Fibroblast of peridontal ligament (primary cell): Measurements from ENCODE around the gene PDE9A.

Experiments
- DNase-seq: peaks from one replicate; pipeline ENCODE4 v3.0.0-alpha.2; 2010; ENCODE audit errors: extremely low read depth

The PDE9A gene

DNA sequence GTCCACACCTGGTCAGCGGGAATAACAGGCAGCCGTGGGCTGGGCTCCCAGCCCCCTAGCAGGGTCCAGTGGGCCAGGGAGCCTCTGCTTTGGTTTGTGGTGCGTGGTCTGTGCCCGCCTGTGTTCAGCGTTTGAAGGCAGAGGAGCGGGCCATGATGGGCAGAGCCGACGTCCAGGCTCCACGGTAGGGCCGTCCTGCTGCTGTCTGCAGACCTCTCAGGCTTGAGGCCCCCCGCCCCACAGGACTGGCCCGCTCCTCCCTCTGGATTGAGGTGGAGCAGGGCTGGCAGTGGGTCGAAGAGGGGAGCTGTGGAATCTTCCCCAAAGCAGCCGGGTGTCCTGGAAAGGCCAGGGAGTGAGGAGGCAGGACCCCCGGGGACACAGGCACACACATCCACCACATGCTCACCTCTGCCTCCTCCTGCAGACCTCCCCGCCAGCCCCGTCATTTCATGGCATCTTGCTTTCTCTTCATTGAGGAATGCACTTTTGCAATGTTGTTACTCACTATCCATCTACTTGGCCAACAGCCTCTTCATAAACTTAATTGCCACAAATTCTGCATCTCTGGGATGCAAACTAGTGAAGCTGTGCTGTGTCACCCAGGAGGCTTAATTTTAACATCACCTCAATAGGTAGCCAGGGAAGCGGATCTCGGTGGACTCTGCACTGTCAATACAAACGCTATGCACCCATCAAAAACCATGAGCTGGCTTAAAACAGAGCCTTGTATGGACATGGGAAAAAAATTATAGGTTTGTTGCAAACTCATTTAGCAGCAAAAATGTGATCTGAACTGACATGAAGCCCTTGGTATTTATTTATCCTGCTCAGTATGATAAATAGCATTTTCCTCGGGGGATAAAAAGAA, 85.9 kb downstream of the PDE9A start:
- DNase-seq, result peak; percentile 56

DNA sequence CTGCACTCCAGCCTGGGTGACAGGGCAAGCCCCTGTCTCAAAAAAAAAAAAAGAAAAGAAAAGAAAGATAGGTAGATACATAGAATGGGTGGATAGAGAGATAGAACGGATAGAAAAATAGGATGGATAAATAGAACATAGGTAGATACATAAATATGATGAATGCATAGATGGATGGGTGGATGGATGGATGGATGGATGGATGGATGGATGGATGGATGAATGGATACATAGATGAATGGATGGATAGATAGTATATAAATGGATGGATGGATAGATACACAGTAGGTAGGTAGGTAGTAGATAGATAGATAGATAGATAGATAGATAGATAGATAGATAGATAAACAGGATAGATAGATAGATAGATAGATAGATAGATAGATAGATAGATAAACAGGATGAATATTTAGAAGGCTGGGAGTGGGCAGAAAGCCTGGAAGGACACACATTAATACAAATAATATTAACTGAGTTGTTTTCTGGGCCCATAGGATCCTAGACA, 87.0 kb downstream of the PDE9A start:
- no peak for DNase-seq

DNA sequence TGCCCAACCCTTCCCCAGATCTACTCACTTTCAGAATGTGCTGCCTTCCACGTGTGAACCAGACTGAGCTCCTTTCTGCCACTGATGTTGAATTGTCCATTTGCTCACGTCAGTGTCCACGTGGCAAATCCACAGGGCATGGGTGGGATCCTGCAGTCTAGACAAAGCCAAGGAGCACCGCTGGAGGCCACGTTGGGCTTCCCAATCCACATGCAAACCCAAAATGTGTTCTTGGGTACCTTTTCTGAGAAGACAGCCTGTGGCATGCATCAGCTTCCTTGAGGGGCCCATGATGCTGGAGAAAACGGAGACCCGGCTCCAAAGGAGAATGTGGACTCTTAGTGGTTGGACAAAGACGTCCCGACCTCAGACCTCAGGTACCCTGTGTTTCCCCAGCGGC, 87.6 kb downstream of the PDE9A start:
- no peak for DNase-seq

DNA sequence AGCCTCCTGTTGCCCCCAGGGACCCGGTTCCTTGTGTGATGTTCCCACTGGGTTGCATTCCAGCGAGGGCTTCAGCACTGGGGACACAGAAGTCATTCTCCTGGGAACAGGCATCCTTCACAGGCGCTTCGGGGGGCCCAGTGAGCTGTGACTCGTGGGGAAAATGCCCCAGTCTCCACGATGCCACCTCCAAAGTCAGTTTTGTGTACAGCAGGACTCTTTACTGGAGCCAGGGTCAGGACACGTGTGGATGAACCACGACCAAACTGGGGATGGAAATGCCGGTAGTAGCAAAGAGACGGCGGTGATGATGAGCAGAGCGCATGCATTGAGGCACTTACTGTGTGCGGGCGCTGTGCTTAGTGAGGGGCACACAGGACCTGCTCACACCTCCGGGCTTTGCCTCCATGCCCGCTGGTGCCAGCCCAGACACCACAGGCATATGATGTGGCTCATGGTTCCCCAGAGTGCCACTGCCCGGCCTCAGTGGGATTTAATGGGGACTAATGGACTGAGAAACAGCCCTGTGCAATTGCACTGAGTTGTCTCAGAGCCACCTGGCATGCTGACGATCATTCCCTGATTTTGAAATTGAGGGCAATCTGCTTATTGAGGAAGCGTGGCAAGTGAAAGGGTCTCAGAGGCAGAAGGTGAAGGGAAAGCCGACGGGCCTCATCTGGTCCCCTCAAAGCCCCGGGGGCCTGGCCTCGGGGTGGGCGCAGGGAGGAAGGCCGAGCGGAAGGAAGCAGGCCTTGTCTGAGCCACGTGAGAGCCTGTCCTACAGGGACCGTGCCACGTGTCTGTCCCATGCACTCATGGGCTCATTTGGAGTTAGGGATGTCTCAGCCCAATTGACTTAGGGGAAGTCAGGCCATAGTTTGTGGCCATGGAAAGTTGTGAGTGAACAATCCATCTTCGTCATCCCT, 91.4 kb downstream of the PDE9A start:
- DNase-seq, result no peak

DNA sequence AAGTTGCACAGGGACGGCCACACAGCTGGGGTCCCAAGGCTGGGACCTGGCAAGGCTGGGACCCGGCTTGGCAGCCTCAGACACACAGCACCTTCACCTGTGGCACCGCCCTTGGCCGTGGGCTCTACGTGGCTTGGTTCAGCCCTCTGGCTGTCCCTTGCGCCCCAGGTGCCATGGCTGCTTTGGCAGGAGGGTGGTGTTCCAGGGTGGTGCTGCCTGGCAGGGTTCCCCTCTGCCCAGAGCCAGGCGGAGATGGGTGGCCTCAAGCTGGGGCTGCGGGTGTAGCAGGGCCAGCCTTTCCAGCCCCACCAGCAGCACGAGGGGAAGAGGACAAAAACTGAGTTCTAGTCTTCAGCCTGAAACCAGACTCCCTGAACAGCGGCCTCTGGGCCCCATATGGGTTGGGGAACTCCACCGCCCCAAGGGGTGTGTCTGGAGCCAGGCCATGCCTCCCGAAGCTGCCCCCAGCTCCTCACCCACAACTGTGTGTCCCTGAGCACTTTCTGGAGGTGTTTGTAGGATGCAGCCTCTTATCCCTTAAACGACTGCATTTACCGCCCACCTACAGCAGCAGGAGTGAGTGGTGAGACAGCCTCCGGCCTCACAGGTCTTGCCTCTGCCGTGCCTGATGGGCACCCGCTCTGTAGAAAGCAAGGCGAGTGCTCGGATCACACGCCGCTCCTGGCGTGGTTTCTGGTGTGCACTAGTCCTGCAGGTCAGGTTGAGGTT, 92.3 kb downstream of the PDE9A start:
- no peak for DNase-seq

DNA sequence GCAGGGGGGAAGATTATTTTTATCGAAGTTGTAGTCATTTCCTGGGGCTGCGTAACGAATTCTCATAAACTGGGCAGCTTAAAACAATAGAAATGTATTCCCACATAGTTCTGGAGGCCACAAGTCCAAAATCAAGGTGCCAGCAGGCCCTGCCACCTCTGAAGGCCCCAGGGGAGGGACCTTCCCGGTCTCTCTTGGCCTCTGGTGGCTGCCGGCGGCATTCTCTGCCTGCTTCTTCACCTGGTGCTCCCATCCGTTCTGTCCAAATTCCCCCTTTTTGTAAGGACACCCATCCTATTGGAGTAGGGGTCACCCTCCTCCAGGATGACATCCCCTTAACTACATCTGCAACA, 92.8 kb downstream of the PDE9A start:
- DNase-seq, result no peak

DNA sequence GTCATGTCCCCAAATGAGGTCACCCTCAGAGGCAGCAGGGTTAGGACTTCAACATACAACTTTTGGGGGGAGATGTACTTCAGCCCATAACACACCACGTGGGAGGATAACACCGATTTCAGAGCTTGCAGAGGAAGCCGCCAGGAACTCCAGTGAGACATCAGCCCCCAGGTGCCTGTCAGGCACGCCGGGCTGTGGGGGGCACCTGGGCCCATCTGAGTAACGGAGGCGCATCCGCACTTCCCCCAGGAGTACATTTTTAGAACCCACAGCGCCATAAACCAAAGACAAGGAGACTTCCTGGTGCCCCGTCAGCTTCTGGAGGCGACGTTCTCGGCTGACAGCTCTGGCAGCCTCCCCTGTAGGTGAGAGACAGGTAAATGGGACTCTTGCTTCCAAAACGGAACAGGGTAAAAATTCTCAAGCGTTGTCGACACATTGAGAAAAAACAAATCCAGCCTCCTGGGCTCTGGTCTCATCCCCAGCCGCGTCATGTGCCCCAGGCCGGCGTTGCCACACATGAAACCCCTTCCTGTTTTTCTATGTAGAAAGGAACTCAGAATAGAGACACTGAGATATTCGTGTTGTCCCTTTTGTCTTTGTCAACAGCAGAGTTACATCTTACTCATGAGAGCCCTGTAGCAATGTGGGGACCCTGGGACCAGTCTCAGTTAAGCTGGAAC, 93.3 kb downstream of the PDE9A start:
- DNase-seq, result no peak

DNA sequence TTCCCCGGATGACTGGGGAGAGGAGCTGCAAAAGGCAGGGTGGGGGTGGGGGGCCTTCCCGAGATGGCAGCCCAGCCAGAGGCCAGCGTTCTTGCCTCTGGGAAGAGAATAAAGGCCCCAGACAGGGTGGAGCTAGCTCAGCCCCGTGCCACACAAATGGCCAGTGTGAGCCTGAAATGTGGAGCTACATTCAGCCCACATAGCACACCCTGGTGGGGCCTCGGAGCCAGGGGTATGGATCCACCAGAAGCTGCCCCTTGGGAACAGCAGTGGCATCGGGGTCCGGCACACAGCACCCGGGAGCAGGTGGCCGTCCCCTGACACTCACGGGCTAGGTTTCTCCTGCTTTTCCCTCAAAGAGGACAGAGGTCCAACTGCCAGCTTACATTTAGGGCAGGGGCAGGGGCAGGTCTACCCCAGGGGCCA, 93.9 kb downstream of the PDE9A start:
- DNase-seq, result no peak

DNA sequence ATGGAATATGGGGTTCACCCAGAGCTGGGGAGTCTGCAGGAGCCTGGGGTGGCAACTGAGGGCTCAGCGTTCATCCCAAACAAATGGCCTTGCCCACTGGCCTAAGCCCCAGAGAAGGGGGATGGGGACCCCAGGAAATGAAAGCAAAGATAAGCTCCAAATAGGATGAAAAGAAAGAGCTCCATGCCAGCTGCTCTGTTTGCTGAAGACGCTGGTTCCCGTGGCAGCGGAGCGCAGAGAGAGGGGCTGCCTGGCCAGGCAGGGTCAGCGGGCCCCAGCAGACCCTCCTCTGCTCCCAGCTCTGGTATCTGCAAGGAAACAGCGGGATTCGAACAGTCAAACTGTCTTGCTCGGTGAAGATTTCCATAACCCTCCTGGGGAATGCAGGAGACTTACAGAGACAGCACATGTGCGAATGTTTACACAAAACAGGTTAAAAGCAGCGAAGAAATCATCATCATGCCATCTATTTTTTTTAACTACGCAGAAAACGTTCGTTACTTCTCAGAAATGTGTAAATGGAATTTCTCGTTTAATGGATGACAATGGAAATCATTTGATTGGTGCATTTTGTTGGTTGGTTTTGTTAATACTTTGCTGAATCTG, 94.4 kb downstream of the PDE9A start:
- no peak for DNase-seq

DNA sequence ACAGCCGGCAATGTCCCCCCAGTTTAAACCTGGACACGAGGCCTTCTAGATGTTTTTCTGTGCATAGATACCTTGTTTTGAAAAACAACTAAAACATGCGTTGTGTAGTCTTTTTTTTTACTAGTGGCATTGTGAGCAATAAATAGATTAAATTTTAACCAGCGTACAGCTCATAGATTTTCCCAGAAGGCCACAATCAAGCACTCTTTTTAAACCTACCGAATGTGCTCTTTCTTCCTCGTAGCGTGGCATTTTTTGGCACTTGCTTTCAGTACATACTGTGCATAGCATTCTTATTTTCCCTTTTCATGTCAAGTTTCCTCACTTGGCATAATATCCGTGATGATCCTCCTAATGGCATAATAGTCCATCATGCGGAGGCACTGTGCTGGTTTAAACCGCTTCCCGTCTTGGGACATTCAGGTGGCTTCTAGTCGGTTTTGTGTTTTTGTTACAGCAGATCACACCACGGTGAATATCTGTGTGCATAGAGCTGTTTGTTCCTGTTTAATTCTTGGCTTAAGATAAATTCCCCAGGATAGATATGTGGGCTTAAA, 95.3 kb downstream of the PDE9A start:
- DNase-seq, result no peak

DNA sequence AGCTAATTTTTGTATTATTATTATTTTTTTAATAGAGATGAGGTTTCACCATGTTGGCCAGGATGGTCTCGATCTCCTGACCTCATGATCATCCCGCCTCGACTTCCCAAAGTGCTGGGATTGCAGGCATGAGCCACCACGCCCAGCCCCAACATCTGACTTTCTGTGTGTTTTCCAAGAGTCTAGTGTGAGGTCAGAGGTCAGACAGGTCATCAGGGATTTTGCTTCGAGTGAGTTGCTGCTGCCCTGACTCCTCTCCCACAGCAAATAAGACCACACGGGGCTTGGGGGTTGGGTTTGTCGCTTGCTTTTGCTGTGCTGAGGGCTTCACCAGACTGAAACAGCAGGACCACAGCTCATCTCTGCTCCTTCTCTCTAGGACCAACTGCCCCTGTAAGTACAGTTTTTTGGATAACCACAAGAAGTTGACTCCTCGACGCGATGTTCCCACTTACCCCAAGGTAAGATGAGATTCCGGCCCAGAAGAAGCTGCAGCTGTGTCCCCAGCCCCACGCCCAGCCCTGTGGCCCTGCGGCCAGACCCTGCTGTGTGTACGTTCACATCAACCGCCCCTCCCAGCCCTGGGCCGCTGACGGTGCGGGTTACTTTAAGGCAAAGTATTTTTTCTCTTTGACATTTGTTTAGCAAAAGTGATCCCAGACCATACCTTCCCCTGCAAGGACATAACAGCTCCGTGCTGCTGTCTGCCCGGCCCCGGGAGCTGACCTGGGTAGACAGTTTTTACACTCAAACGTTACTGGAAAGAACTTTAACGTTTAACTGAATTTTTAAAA, 97.5 kb downstream of the PDE9A start:
- no peak for DNase-seq

DNA sequence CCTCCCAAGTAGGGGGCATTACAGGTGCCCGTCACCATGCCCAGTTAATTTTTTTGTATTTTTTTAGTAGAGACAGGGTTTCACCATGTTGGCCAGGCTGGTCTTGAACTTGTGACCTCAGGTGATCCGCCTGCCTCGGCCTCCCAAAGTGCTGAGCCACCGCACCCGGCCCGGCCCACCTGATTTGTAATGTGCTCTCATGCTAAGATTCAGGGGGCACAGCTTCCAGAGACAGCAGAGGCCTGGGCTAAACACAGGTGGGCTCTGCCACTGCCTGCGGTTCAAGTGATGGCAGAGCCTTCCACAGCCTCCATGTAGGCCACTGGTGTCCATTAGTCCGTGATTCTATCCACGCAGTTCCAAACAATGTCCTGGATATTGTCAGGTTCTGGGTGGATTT, 98.4 kb downstream of the PDE9A start:
- DNase-seq, result no peak

DNA sequence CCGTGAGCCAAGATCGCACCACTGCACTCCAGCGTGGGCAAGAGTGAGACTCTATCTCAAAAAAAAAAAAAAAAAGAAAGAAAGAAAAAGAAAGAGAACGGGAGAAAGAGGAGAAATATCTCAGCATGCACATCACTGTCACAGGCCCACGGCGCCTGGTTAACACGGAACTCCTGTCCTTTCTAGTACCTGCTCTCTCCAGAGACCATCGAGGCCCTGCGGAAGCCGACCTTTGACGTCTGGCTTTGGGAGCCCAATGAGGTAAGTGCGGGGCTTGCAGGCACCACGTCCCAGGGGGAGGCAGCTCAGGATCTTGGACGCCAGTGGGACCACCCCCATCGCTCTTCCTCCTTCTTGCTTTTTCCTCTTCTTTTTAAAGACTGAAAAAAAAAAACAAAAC, 100.4 kb downstream of the PDE9A start:
- no peak for DNase-seq

DNA sequence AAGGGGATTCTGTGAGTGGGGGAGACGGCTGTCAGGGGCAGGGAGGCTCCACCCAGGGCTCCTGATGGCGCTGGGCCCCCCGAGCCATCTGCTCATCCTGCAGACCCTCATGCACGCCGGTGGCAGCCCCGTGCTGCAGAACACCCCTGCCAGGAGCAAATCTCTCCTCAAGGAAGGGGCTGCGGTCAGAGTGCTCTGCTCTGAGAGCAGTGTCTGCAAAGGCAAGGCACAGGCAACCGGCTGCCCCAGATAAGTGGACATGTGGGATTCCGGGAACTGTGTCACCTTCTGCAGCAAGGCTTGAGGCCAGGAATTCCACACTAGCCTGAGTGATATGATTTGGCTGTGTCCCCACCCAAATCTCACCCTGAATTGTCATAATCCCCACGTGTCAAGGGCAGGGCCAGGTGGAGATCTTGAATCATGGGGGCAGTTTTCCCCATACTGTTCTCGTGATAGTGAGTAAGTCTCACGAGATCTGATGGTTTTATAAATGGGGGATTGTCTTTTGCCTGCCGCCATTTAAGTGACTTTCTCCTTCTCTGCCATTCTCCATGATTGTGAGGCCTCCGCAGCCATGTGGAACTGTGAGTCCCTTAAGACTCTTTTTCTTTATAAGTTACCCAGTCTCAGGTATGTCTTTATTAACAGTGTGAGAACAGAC, 101.0 kb downstream of the PDE9A start:
- no peak for DNase-seq

DNA sequence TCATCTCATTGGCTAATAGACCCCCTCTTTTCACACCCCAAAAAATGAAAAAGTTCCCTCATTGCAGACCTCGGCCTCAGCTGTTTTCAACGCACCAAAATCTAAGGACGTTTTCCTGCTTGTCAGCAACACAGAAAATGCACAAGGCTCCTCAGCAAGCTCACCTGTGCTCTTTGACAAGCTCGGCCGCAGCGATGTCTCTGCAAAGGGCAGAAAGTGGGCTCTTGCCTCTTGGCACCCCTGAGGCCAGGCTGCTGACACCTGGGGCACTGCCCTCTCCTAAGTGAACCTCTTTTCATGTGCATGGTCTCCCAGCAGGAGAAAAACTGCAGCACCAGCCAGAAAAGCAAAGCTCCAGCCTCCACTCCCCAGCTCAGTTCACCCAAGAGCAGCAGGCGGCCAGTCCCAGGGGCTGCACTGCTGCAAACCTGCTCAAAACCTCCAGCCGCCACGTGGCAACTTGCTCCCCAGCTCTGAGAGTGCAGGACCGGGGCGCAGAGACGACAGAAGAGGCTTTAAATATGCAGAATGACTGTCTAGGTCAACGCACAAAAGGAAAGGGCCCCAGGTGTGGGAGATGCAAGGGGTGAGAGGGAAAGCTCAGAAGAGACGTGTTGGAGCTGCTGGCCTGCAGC, 101.7 kb downstream of the PDE9A start:
- no peak for DNase-seq

DNA sequence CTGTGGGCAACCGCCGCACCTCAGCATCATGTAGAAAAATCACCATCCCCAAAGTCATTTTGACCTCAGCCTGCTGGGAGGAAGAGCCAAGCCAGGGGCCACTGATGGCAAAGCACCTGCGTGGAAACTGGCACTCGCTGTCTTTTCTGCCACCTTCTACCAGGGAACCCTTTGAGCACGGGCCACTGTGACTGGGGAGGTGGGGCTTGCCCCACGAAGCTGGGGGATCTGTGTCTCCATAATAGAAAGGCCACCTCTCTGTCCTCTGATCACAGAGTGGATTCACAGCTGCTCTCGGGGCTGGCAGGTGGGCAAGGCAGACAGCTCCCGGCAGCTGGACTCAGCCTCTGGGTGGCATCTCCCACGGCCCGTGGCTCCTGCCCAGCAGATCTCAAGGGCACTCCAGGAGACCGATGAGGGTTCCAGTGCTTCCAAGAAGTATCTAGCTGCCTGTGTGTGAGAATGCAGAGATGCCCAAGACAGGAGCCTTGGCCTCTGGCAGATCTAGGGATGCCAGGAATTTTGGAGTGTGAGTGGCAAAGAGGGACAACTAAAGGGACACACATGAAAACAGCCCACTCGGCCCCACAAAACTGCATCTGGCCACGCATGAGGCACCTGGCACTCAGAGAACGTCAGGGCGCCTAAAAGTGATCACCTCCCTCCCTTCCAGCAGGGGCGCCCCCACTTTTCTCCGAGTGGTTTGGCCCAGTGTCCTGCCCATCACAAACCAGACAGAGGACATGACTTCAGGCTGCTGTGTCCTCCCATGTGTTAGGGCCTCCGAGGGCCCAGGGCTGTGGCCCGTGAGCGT, 102.6 kb downstream of the PDE9A start:
- DNase-seq, result no peak

DNA sequence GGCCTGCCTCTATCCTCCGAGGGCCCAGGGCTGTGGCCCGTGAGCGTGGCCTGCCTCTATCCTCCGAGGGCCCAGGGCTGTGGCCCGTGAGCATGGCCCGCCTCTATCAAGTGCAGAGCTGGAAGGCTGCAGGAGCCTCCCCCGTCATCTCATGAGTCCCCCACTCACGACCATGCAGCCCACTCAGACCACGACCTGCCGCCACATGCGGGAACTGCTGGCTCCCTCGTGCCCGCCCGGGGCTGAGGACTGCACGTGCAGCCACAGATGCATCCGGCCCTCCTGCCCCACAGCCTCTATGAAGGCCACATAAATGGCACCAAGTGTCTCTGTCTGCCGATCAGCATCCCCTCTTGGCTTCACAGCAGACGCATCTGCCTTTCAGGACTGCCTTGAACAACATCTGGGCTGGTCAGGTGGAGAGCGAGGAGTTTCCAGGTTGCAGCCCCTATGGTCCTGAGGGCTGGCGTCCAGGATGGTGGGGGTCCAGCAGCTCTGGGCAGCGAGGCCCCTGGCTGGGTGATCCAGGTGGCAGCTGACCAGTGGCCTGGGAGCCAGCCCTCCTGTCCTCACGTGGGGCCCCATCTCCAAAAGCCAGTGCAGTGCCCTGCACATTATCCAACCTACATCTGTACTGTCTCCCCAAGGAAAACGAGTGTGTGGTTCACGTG, 103.3 kb downstream of the PDE9A start:
- no peak for DNase-seq
